Fibroblast of the aortic adventitia (primary cell): ENCODE results near the gene UBE2M. TPM values are rescaled to one million over a fixed set of nuclear protein-coding genes. Genes with fewer than 3 reads are reported as not detected.
"Not testable (repeated sequence)": the region's sequence is repeated elsewhere in the genome, so short reads cannot be mapped to it uniquely, and the experiment has no call there.

Experiments
- DNase-seq: peaks from one replicate; pipeline ENCODE4 v3.0.0-alpha.2; 2010; ENCODE audit warnings: low read depth
- H3K4me3 ChIP-seq: 2 replicates; pipeline ENCODE4 v1.5.1; 2011; ENCODE audit warnings: low read depth, mild to moderate bottlenecking, control low read depth, low read length, moderate library complexity
- CTCF ChIP-seq: IDR thresholded peaks from 2 replicates; pipeline ENCODE4 v1.5.1; 2011; ENCODE audit warnings: mild to moderate bottlenecking, low read length, control low read depth, inconsistent platforms; ENCODE audit not compliant: insufficient read depth
- small RNA-seq: library from RNA; depleted of rRNA; stranded (forward); fragments of <200 nt; gene quantifications from one replicate; pipeline ENCODE3, GENCODE V24; 2012
- total RNA-seq: library from RNA; depleted of rRNA; stranded (reverse); fragments of >200 nt; gene quantifications from 2 replicates; pipeline ENCODE4 v1.2.3, GENCODE V29; 2012; ENCODE audit warnings: low replicate concordance

UBE2M gene
- total RNA-seq, 1 donor = 55.1 TPM

GRCh38 chr19:58513694-58514563, 44.5 kb downstream of the UBE2M start:
- TF ChIP-seq CTCF = peak; percentile 68
- H3K4me3 ChIP-seq = peak overlapping the region; percentile 64
- peak; percentile 83 for DNase-seq

GRCh38 chr19:58513213-58513693, 45.2 kb downstream of the UBE2M start:
- no peak for DNase-seq
- TF ChIP-seq CTCF = no peak
- no peak overlapping the region for H3K4me3 ChIP-seq

- H3K4me3 ChIP-seq = no peak within 1 kb of the TSS
- TF ChIP-seq CTCF = no peak
- no peak for DNase-seq
These were observed 46.8 kb downstream of the UBE2M start, which contains the start of gene SLC27A5 for GRCh38 chr19:58511353-58512208. TSS of gene SLC27A5 (minus strand) at chr19:58511992. CDS start at chr19:58511955, 37 bp downstream.

GRCh38 chr19:58510084-58510862, 48.1 kb downstream of the UBE2M start:
- DNase-seq = no peak
- TF ChIP-seq CTCF = no peak
- H3K4me3 ChIP-seq = no peak overlapping the region

- H3K4me3 ChIP-seq = no peak overlapping the region
- DNase-seq = no peak
- TF ChIP-seq CTCF = no peak
These were observed 48.7 kb downstream of the UBE2M start for GRCh38 chr19:58509731-58510083.

GRCh38 chr19:58507602-58508223, 50.7 kb downstream of the UBE2M start:
- not testable (repeated sequence) for DNase-seq, H3K4me3 ChIP-seq

Small RNAs within 50 kb of the gene (small RNA-seq; reads per million reads assigned to genes)
- gene MIR6807 (0.19 reads per million), gene RN7SL525P (not detected)

Other genes starting within 250 kb of the UBE2M start
- gene ZSCAN22, start 231.6 kb downstream of the UBE2M start, total RNA-seq = 2.9 and 4.1 TPM in 2 replicates
- gene A1BG, start 205.1 kb downstream of the UBE2M start, total RNA-seq = 6.8 TPM in 1 of 2 replicates, not detected in the other
- gene ZNF497, start 195.9 kb downstream of the UBE2M start, total RNA-seq = 0.98 and 1.1 TPM in 2 replicates
- gene ZNF837, start 177.6 kb downstream of the UBE2M start, total RNA-seq = 2.6 and 3.4 TPM in 2 replicates
- 178 and 1,453 TPM in 2 replicates for gene RPS5, start 171.3 kb downstream of the UBE2M start, total RNA-seq
- not detected in 2 replicates for gene RNF225, start 163.0 kb downstream of the UBE2M start, total RNA-seq
- 14.4 and 17.1 TPM in 2 replicates for gene ZNF584, start 150.0 kb downstream of the UBE2M start, total RNA-seq
- gene ZNF132, start 118.5 kb downstream of the UBE2M start, total RNA-seq = 9.2 and 10.8 TPM in 2 replicates
- gene ZNF324B, start 107.0 kb downstream of the UBE2M start, total RNA-seq = 9.2 and 9.5 TPM in 2 replicates
- gene ZNF324, start 91.5 kb downstream of the UBE2M start, total RNA-seq = 9.2 and 18.4 TPM in 2 replicates
- gene ZNF446, start 82.3 kb downstream of the UBE2M start, total RNA-seq = 6.7 and 7.5 TPM in 2 replicates
- gene SLC27A5, start 46.6 kb downstream of the UBE2M start, total RNA-seq = 5.2 and 5.5 TPM in 2 replicates
- gene ZBTB45, start 38.8 kb downstream of the UBE2M start, total RNA-seq = 9.2 and 9.9 TPM in 2 replicates
- gene TRIM28, start 14.5 kb downstream of the UBE2M start, total RNA-seq = 233 and 474 TPM in 2 replicates
- gene CHMP2A, start 3.5 kb downstream of the UBE2M start, total RNA-seq = 109 and 239 TPM in 2 replicates
- gene MZF1, start 14.7 kb upstream of the UBE2M start, total RNA-seq = 15.5 and 21.1 TPM in 2 replicates